ENCODE results near the gene ATP5PO.

DNA sequence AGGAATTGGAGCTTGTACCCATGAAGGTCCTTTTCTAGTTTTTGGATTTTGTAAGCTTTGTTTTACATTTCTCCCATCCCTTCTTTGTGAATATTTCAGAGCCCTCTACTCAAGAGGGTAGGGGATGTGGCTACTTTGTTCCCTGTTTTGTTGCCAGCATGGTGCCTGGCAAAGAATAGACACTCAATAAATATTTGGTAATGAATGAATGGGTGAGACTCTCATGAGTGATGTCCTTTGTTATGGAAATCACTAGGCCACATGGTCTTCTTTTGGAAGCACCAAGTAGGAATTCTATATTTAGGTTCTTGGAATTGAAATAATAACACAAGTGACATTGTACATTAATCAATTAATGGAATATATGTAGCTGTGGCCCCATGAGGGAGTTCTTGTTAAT lies 26.8 kb upstream of the ATP5PO start:
- TF ChIP-seq POLR2A (IDR thresholded peaks at IDR 0.05), result no peak
- TF ChIP-seq CTCF (IDR thresholded peaks at IDR 0.05), result no peak
